GM23338 (cell line): ENCODE results near the gene COX8A. TPM values are rescaled to one million over a fixed set of nuclear protein-coding genes. Genes with fewer than 3 reads are reported as not detected.

Experiments
- ATAC-seq: fragments of 200-7000 bp; cut with Tn5 transposase; 3 replicates; pipeline ENCODE4 v1.9.1; 2020
- DNase-seq: peaks from one replicate; pipeline ENCODE4 v3.0.0-alpha.2; 2015; ENCODE audit warnings: low spot score
- H2AFZ ChIP-seq: fragments of 200-600 bp; sonication (generic); 2 replicates; pipeline ENCODE4 v1.8.0; 2016; ENCODE audit warnings: antibody characterized with exemption, mild to moderate bottlenecking, moderate library complexity
- H3F3A ChIP-seq: fragments of 200-600 bp; sonication (generic); replicated peaks from 2 replicates; pipeline ENCODE4 v1.8.0; 2017; ENCODE audit warnings: antibody characterized with exemption, mixed run types, low read depth
- H3K27ac ChIP-seq: fragments of 200-600 bp; sonication (generic); 2 replicates; pipeline ENCODE4 v1.6.1; 2016; ENCODE audit warnings: low read depth
- H3K27me3 ChIP-seq: fragments of 200-600 bp; sonication (generic); 2 replicates; pipeline ENCODE4 v1.8.0; 2016; ENCODE audit warnings: mild to moderate bottlenecking, mixed run types, moderate library complexity; ENCODE audit not compliant: insufficient read depth
- H3K36me3 ChIP-seq: fragments of 200-600 bp; sonication (generic); 2 replicates; pipeline ENCODE4 v1.8.0; 2016; ENCODE audit warnings: mild to moderate bottlenecking; ENCODE audit not compliant: insufficient read depth
- H3K4me1 ChIP-seq: fragments of 200-600 bp; sonication (generic); 2 replicates; pipeline ENCODE4 v1.8.0; 2016; ENCODE audit warnings: mild to moderate bottlenecking, moderate library complexity; ENCODE audit not compliant: insufficient read depth
- H3K4me2 ChIP-seq: fragments of 200-600 bp; sonication (generic); 2 replicates; pipeline ENCODE4 v1.7.1; 2017; ENCODE audit warnings: mixed run types
- H3K4me3 ChIP-seq: fragments of 200-600 bp; sonication (generic); 2 replicates; pipeline ENCODE4 v1.6.1; 2016; ENCODE audit warnings: mixed run types
- H3K79me2 ChIP-seq: fragments of 200-600 bp; sonication (generic); replicated peaks from 2 replicates; pipeline ENCODE4 v1.8.0; 2017; ENCODE audit warnings: mild to moderate bottlenecking; ENCODE audit not compliant: insufficient read depth
- H3K9me2 ChIP-seq: fragments of 200-600 bp; sonication (generic); 2 replicates; pipeline ENCODE4 v1.8.0; 2017; ENCODE audit not compliant: insufficient read depth
- H4K20me1 ChIP-seq: fragments of 200-600 bp; sonication (generic); replicated peaks from 2 replicates; pipeline ENCODE4 v1.8.0; 2017; ENCODE audit warnings: mild to moderate bottlenecking; ENCODE audit not compliant: insufficient read depth
- H3K27ac Mint-ChIP-seq: 2 replicates; pipeline ENCODE4 v1.8.0; 2020; ENCODE audit warnings: inconsistent platforms, mild to moderate bottlenecking, moderate library complexity, mixed read lengths
- H3K27me3 Mint-ChIP-seq: 3 replicates; pipeline ENCODE4 v1.8.0; 2022; ENCODE audit warnings: low read depth, mild to moderate bottlenecking, moderate library complexity, mixed read lengths, inconsistent platforms; ENCODE audit not compliant: insufficient read depth, poor library complexity
- H3K36me3 Mint-ChIP-seq: 3 replicates; pipeline ENCODE4 v1.8.0; 2021; ENCODE audit warnings: low read depth, mild to moderate bottlenecking, inconsistent platforms, moderate library complexity, mixed read lengths
- H3K4me1 Mint-ChIP-seq: 3 replicates; pipeline ENCODE4 v1.8.0; 2020; ENCODE audit warnings: mild to moderate bottlenecking, inconsistent platforms, mixed read lengths
- H3K4me3 Mint-ChIP-seq: 3 replicates; pipeline ENCODE4 v1.8.0; 2021; ENCODE audit warnings: moderate library complexity, mild to moderate bottlenecking, inconsistent platforms, mixed read lengths
- H3K9me3 Mint-ChIP-seq: 3 replicates; pipeline ENCODE4 v1.8.0; 2020; ENCODE audit warnings: moderate library complexity, mild to moderate bottlenecking, inconsistent platforms, mixed read lengths
- CREB1 ChIP-seq: fragments of 250-450 bp; sonication (Bioruptor Pico); IDR thresholded peaks from 2 replicates; pipeline ENCODE4 v1.5.0; 2020; ENCODE audit warnings: low read depth, mild to moderate bottlenecking, moderate library complexity
- EZH2phosphoT487 ChIP-seq: fragments of 200-600 bp; sonication (generic); IDR thresholded peaks from one replicate; pipeline ENCODE4 v1.8.1; 2018; ENCODE audit warnings: antibody characterized with exemption; ENCODE audit not compliant: unreplicated experiment
- JUNB ChIP-seq: IDR thresholded peaks from one replicate; pipeline ENCODE4 v1.6.1; 2016; ENCODE audit warnings: antibody characterized with exemption; ENCODE audit not compliant: unreplicated experiment
- POLR2AphosphoS5 ChIP-seq: IDR thresholded peaks from 2 replicates; pipeline ENCODE4 v1.6.1; 2016; ENCODE audit warnings: antibody characterized with exemption, low read depth
- STAT1 ChIP-seq: IDR thresholded peaks from one replicate; pipeline ENCODE4 v1.6.1; 2016; ENCODE audit warnings: antibody characterized with exemption; ENCODE audit not compliant: unreplicated experiment
- ZNF114 ChIP-seq: fragments of 250-450 bp; sonication (Bioruptor Pico); IDR thresholded peaks from 2 replicates; pipeline ENCODE4 v1.5.0; 2020; ENCODE audit warnings: mild to moderate bottlenecking, moderate library complexity
- ZNF331 ChIP-seq: fragments of 250-450 bp; sonication (Bioruptor Pico); IDR thresholded peaks from 2 replicates; pipeline ENCODE4 v1.5.0; 2020; ENCODE audit warnings: low read depth, mild to moderate bottlenecking, moderate library complexity
- ZNF462 ChIP-seq: fragments of 250-450 bp; sonication (Bioruptor Pico); IDR thresholded peaks from 2 replicates; pipeline ENCODE4 v1.5.0; 2020; ENCODE audit warnings: mild to moderate bottlenecking, moderate library complexity
- polyA plus RNA-seq: library from polyadenylated mRNA; unstranded; fragments of >200 nt; fragmentation: Nextera tagmentation; extraction: Ambion mirVana; gene quantifications from 2 replicates; pipeline ENCODE4 v1.2.1, GENCODE V29; 2016
- total RNA-seq: library from RNA; depleted of rRNA; stranded (reverse); fragments of >200 nt; shearing (Covaris generic); gene quantifications from 2 replicates; pipeline ENCODE4 v1.2.3, GENCODE V29; 2014

The COX8A gene
- total and polyA plus RNA-seq, 2 experiments from 2014 or later, result 427 to 483 TPM

GRCh38 chr11:64009710-64010109, 35.3 kb downstream of the COX8A start:
- Histone ChIP-seq H3F3A (0 out of 2 replicates have a peak, but pooled peaks cover 16% of the 10 kb centered on the region), H3K27me3 (peaks cover 96% of the 10 kb centered on the region), H3K27ac (no peak overlapping the region)

DNA sequence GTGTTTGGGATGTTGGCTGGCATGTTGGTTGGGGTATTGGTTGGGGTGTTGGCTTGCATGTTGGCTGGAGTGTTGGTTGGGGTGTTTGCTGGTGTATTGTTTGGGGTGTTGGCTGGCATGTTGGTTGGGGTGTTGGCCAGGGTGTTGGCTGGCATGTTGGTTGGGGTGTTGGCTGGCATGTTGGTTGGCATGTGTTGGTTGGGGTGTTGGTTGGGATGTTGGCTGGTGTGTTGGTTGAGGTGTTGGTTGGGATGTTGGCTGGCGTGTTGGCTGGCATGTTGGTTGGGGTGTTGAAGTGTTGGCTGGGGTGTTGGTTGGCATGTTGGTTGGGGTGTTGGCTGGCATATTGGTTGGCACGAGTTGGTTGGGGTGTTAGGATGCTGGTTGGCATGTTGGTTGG, 36.4 kb downstream of the COX8A start:
- H3K9me3 Mint-ChIP-seq, result peaks cover 4% of the 10 kb centered on the region; the same call in 2 of the 3 replicates
- no peak for DNase-seq
- Histone ChIP-seq H4K20me1 (no peaks in the 10 kb centered on the region), H3K36me3 (no peaks in the 10 kb centered on the region), H3K9me2 (no peaks in the 10 kb centered on the region), H3K4me2 (no peak overlapping the region), H3K27ac (no peak overlapping the region), H3K27me3 (peaks cover 94% of the 10 kb centered on the region), H3K79me2 (no peaks in the 10 kb centered on the region), H3K4me1 (peaks cover 12% of the 10 kb centered on the region), H3K4me3 (no peak overlapping the region), H3F3A (0 out of 2 replicates have a peak, but pooled peaks cover 12% of the 10 kb centered on the region), H2AFZ (no peak overlapping the region)
- peaks cover 22% of the 10 kb centered on the region for H3K4me1 Mint-ChIP-seq
- H3K36me3 Mint-ChIP-seq, result no peaks in the 10 kb centered on the region
- ATAC-seq, result no peak
- H3K4me3 Mint-ChIP-seq, result no peak overlapping the region
- H3K27ac Mint-ChIP-seq, result no peak overlapping the region
- H3K27me3 Mint-ChIP-seq, result peaks cover 70% of the 10 kb centered on the region
- no peak for TF ChIP-seq ZNF331
- no peak for TF ChIP-seq ZNF114 (CRISPR knock-in tag)
- TF ChIP-seq CREB1, result no peak
- TF ChIP-seq JUNB, result no peak
- no peak for TF ChIP-seq POLR2AphosphoS5
- no peak for TF ChIP-seq EZH2phosphoT487
- no peak for TF ChIP-seq ZNF462 (CRISPR knock-in tag)
- no peak for TF ChIP-seq STAT1

More at GRCh38 chr11:64009710-64010109, 35.3 kb downstream of the COX8A start:
- H3K36me3 Mint-ChIP-seq, result no peaks in the 10 kb centered on the region
- H3K4me3 Mint-ChIP-seq, result no peak overlapping the region
- no peak for TF ChIP-seq ZNF114 (CRISPR knock-in tag)
- Histone ChIP-seq H2AFZ (no peak overlapping the region), H3K36me3 (no peaks in the 10 kb centered on the region), H4K20me1 (no peaks in the 10 kb centered on the region; the same call in 1 of the 2 replicates), H3K9me2 (no peaks in the 10 kb centered on the region), H3K4me1 (peaks cover 12% of the 10 kb centered on the region), H3K4me3 (no peak overlapping the region), H3K79me2 (no peaks in the 10 kb centered on the region), H3K4me2 (no peak overlapping the region)
- H3K27me3 Mint-ChIP-seq, result peaks cover 72% of the 10 kb centered on the region
- ATAC-seq (no peak), DNase-seq (no peak)
- H3K4me1 Mint-ChIP-seq, result peaks cover 18% of the 10 kb centered on the region
- H3K27ac Mint-ChIP-seq, result no peak overlapping the region
- H3K9me3 Mint-ChIP-seq, result peaks cover 4% of the 10 kb centered on the region; the same call in 2 of the 3 replicates
